Right lung (tissue), 5 donors: ENCODE measurements around the gene AHCYL2. TPM values are rescaled to one million over a fixed set of nuclear protein-coding genes. Genes with fewer than 3 reads are reported as not detected.
"Not testable (repeated sequence)": the region's sequence is repeated elsewhere in the genome, so short reads cannot be mapped to it uniquely, and the experiment has no call there.

Experiments used
- DNase-seq, 2 donors: peaks; one replicate each; pipeline ENCODE4 v3.0.0-alpha.2; 2013
- polyA plus RNA-seq, 5 donors: library from polyadenylated mRNA; unstranded; fragments of 120-200 nt; gene quantifications; one replicate each; pipeline versions ENCODE4 v1.2.1 to v1.2.3, GENCODE V29; 2013; ENCODE audit warnings: inconsistent platforms in 1 of 5, low replicate concordance in 1 of 5; ENCODE audit not compliant: insufficient read length in 5 of 5, insufficient read depth in 1 of 5

Gene AHCYL2
- polyA plus RNA-seq, 5 donors, result 15.9 to 20.8 (median 19.8) TPM

DNA sequence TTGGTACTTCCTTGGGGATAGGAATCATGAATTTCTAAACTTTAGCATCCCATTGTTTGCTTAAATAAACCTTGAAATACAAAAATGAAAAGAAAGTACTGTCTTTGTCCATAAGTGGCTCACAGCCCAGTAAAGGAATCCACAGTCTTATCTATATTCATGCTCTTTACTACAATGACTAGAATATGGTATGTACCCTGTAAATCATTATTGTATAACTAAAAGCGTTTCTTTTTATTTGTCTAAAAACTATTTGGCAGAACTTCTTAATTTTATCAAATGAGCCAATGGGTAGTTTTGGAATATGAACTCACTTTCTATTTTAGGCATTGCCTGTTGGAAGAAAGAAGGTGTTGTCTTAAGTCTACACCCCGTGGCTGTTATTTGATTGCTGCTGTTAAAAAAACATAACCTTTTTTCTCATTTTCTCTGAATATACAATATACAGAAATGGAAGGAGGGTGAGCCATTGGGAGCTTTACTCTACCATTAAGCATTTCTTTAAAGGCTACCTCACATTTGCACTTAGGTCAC is 197.0 kb downstream of the AHCYL2 start:
- no peak for DNase-seq

DNA sequence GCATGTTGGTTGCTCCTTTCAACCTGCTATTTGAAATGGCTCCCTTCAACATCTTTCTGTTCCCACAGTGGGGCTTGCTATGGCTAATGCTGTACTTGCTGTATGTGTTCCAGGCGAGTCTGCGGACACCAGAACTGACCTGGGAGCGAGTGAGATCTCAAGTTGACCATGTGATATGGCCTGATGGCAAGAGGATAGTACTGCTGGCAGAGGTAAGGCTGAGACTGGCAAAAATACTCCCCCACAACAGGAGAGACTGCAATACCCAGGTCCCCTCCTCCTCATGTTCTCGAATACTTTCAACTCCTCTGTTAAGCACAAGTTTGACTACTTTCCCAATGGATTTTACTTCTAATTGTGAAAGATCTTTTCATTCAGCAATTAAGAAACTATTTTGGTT is 197.9 kb downstream of the AHCYL2 start:
- DNase-seq, result no peak

DNA sequence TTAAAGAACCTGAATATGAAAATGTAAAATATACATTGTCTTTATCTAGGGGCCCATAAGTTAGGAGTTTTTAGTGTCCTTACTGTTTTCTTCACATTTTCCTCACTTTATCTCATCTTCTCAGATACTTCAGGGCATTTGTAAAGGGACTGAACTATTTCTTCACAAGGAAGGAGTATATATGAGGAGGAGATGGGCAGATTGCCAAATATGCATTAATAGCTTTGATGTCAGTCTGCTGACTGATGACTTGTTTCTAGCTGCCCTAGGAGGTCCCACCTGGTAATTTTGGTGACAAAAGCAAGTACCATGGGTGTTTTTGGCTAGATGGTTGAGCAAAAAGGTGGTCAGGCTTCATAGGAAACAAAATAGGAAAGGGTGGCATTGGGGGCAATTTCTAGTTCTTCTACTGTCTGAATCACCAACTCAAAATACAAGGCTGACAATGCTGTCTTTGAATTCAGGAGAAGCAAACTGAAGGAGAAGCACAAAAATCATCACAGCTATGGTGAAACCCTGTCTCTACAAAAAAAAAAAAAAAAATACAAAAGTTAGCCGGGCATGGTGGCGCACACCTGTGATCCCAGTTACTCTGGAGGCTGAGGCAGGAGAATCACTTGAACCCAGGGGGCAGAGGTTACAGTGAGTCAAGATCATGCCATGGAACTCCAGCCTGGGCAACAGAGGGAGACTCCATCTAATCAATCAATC is 199.0 kb downstream of the AHCYL2 start:
- no peak for DNase-seq

DNA sequence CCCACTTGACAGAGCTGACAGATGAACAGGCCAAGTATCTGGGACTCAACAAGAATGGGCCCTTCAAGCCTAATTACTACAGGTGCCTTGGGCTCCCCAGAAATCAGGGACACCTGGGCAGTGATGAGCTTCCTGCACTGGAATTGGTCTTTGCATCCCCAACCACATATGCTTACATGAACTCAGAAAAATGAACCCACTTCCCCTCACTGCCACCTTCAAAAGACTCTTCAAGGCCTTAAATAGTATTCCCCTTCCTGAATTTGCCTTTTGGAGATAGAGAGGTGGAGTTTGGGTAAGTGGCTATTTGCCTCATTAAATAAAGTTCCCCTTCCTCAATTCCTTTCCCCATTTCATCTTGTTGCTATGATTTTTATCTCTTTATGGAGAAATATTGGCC is 201.7 kb downstream of the AHCYL2 start:
- no peak for DNase-seq

DNA sequence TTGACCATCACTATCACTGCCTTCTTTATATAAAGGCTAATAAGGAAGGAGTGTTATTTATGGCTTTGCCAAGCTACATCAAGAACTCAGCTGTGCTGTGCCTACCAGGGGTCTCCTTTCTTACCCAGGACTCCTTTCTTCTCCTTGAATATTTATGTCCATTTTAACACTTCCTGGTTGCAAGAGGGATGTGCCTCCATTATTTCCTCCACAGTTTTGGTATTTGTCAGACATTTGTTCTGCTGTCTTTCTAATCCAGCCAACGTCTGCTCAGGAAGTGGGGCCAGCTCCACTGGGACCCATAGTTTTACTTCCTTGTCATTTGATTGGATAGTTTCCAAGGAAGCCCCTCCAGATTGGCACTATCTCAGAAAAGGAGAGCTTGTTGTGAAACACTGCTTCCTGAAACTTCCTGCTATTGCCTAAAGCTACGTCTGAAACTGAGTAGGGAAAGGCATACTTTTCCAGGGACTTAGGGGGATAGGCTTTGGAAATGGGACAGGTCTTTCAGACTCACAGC is 202.8 kb downstream of the AHCYL2 start:
- DNase-seq, result no peak

DNA sequence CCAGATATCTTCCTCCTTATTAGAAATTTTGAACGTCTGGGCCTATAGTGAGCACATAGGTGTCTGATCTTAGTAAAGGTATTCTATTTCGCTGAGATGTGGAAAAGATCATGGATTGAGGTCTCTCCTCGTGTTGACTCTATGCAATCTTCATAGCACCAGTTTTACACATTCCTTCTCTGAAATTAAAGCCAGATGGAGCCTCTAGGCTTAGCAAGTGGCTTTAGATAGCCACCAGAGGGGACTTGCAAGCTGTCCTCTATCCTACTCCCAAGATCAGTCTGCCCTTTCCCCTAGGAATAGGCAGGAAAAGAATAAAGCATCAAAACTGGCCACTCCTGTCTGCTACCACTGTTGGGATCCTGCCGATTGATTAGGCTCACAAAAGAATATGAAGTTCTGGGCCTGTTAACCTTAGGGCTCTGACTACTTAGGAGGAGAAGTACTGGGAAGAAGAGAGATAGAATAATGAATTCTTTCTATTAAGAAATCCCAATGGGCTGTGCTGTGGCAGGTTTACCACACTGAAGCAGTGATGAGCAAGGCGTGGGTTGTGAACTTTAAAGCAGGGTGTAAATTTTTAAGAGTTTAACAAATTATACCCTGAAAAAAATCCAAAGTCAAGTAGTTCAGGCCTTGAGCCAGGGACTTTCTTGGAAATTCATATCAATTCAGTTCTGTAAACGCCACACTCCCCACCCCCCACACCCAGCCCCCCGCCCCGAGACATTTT is 207.2 kb downstream of the AHCYL2 start:
- no peak for DNase-seq

DNA sequence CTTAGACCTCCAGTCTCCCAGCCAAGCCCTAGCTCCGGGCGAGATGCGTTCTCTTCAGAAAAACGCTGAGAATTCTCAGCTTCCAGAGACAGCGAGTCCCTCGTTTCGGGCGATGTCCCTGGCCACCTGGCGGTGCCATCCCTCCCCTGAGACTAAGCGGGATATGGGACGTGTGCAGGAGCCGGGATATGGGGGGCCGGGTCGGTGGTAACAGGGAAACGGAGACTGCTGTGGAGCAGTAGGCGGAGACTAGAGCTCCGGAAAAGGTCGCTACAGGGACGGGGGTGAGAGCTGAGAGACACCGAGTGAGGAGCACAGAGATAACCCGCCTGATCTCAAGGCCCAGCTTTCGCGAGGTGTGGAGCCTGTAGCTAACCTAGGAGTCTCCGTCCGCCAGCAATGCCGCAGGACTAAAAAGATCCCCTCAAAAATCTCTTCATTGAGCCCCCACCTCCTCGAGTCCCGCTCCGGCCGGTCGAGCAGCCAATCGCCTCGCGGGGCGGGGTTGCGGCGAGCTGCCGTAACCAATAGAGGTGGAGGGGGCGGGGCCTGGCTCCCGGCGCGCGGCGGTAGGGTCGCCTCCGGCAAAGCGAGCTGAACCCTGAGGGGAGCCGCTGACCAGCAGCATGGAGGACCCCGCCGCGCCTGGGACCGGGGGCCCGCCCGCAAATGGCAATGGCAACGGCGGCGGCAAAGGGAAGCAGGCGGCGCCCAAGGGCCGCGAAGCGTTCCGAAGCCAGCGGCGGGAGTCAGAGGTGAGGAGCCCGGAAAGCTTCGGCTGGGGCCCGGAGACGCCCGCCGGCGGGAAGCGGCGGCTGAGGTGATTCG is 209.2 kb downstream of the AHCYL2 start, which contains the start of gene STRIP2:
TSS of gene STRIP2 (plus strand) at position 586 of the 828 bp plus-strand sequence. CDS start at position 627, 41 bp downstream.
- DNase-seq, result peak; percentile 83 to 88

DNA sequence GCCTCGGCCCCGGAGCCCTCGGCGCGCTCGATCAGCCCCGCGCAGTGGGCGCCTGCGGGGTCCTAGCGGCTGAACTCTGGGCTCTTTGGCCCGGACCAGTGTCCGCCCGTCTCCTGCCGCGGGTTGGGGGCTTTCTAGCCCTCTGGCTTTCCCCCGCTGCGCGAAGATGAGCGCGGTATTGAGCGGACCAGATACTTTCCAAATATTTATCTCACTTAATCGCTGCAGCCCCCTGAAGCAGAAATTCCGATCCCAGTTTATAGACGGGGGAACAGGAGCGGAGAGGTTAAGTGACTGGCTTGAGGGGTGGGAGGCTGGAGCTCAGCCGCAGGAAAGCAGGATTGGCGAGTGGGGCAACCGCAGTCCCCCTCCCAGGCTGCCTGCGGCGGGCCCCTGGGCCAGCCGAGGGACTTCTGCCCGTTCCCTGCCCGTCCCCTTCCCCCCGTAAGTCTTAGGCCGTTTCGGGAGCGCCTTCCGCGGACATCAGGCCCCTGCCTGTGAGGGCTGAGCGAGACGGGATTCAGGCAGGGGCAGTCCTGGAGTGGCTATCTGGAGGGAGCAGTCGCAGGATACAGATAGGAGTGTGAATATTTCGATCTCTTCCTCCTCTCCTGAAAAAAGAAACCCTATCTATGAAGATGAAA is 210.0 kb downstream of the AHCYL2 start:
- DNase-seq, result peak in 1 of 2 donors; percentile 13

DNA sequence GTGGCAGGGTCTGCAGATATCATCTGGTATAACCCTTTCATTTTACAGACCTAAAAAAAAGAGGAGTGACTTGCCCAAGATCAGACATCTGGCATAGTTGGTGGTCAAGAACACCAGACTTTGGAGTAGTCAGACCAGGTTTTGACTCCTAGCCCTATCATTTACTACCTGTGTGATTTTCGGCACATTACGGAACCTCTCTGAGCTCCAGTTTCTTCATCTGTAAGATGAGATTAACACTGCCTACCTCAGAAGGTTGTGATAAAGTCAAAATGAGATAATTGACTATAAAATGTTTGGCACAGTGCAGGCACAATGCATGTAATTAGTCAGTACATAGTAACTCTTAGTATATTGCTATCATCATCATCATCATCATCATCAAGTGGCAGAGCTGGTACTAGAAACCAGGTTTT is 210.6 kb downstream of the AHCYL2 start:
- no peak for DNase-seq

DNA sequence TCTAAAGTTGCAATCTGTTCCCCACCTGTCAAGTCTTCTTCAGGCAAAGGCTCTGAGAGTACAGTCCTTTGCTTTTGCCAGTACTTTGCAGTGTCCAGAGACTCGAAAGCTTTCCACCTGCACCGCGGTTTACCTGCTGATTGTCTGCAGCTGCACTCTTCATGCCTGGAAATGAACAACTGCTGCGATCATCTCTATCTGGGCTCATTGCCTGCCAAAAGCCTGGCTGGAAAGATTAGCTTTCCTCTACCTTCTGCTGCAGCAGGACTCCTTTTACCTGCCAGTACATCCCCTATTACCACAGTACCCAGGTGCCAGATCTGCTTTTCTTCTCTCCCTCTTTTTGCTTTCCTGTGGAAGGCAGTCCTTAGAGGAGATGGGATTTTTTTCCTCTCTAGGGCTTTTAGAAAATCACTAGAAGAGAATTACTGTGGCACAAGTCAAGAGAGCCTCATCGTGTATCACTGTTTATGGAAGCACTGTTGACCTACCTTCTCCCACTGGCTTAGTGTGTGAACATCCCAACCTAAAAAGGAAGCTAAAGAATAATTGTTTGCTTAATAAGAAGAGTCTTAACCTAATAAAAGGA is 211.6 kb downstream of the AHCYL2 start:
- DNase-seq, result no peak

DNA sequence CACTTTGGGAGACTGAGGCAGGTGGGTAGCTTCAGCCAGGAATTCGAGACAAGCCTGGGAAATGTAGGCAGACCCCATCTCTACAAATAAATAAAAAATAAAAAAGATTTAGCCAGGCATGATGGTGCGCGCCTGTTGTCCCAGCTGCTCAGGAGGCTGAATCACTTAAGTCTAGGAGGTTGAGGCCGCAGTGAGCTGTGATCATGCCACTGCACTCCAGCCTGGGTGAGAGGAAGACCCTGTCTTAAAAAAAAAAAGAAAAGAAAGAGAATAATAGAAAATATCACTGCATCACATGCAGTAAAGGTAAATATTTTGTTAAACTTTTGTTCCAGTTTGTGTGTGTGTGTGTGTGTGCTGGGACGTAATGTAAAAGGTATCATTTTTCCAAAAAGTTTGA is 212.4 kb downstream of the AHCYL2 start:
- no peak for DNase-seq

DNA sequence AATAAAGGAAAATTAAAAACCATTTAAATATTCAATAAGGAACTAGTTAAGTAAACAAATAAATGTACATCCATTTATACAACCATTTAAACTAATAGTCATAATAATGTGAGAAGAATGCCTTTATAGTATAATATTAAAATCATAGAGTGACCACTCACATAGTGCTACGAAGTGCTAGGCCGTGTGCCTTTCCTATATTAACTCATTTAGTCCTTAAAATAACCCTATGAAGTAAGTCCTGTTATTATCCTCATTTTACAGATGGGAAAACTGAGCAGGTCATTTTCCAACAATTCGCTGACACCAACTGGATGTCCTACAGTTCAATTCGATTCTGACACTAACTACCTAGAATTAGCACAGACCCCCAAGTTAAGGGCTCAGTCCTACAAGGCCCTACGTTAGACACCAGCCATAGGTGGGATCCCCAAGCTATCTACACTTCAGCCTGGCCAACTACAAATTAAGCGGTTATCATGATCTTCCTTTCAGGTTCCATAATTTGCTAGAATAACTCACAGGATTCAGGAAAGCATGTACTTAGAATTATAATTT is 213.5 kb downstream of the AHCYL2 start:
- DNase-seq, result no peak

DNA sequence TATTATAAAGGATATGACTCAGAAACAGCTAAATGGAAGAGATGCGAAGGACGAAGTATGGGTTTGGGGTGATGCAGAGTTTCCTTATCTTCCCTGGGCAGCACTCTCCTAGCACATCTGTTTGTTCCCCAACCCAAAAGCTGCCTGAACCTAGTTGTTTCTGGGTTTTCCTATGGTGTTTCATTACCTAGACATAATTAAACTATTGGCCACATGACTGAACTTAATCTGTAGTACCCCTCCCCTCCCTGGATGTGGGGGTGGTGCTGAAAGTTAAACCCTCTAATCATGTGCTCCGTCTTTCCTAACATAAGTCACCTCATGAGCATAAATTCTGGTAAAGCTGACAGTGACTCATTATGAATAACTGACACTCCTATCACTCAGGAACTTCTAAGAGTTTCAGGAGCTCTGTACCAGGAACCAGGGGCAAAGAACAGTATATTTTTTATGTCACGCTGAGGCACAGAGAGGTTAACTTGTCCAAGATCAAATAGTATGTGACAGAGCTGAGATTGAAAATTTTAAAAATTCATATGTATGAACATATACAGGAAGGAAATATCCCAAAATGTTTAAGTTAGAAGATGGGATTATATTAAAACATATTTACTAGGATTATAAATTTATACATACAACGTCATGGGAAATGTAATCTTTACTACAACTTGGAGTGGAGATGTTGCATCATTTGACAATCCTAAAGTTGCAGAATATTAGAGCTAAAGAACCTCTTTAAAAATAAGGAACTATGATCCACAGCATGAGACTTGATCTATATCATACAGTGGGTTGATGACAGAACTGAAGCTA is 214.2 kb downstream of the AHCYL2 start:
- no peak for DNase-seq

DNA sequence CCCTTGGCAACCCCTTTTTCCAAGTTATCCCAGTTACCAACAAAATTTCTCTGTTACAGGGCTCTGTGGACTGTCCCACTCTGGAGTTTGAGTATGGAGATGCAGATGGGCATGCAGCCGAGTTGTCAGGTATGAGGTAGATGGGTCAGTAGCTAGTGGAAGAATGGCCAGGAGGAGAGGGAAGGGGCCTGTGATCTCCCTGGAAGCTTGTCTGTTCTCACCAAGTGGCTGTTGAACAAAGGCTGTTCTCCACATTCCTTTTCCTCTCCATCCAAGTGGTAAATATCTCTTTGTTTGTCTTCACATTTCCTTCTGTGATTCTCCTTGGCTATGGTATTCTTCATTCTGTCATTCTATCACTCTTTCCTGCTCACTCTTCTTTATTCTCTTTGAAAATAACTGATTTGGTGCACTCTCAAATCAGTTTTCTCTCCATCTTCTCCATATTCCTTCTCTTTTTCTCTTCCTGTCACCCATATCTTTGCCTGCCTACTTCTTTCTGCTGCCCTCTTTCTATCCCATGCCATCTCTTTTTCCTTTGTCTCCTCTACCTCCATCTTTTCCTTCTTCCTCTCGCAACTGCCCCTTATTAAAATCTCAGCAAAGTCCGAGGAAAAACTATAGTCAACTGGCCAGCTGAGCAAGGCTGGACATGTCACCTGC is 215.3 kb downstream of the AHCYL2 start:
- DNase-seq, result no peak

DNA sequence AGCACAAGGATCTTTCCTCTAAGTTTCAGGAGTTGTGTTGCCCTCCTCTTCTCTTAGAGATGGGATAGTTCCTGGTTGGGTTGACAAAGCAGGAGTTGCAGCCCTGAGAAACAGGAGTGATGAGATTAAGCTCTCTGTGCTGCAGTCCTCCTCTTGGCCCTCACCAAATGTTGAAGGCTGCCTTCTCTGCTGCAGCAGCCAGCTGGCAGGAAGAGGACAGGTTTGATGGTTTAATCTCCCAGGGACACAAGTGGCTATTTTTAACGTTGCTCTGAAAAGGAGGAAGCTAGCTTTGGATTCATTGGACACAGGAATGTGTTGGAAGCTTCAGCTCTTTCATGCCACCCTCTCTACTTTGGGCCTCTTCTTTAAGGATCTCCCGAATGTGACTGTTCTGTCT is 218.8 kb downstream of the AHCYL2 start:
- no peak for DNase-seq

DNA sequence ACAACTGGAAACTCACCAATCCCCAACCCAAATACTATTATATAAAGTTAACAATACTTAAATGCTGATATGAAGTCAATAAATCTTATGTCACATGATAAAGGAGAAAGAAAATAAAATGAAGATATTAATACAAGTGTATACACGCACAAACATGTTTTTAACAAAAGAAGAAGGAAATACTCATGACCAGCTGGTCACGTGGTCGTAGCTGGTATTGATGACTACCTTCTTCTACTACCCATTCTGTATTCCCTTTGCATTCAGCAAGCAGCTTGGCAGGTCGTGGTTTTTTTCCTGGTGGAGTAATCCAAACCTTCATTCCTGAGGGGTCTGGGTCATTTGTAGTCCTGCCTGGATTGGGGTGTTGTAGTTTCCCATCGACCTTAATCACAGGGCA is 219.9 kb downstream of the AHCYL2 start:
- not testable (repeated sequence) for DNase-seq

DNA sequence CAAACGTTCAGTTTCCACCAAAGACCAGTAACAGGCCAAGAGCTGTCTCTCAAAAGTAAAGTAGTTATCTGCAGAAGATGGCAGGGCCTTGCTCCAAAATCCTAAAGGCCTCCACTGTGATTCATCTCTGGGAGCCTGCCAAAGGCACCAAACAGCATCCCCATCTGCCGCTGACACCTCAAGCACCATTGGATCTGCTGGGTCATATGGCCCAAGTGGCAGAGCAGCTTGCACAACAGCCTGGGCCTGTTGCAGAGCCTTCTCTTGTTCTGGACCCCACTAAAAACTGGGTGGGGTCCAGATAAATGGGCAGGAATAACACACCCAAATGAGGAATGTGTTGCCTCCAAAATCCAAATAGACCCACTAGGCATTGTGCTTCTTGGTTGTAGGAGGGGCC is 222.1 kb downstream of the AHCYL2 start:
- DNase-seq, result not testable (repeated sequence)

DNA sequence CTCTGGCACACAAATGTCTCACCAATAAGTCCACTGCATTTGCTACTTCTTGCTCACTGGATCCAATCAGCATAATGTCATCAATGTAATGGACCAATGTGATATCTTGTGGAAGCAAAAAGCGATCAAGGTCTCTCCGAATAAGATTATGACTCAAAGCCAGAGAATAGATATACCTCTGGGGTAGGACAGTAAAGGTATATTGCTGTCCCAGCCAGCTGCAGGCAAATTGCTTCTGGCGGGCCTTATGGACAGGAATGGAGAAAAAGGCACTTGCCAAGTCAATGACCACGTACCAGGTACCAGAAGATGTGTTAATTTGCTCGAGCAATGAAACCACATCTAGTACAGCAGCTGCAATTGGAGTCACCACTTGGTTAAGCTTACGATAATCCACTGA is 222.6 kb downstream of the AHCYL2 start:
- not testable (repeated sequence) for DNase-seq

DNA sequence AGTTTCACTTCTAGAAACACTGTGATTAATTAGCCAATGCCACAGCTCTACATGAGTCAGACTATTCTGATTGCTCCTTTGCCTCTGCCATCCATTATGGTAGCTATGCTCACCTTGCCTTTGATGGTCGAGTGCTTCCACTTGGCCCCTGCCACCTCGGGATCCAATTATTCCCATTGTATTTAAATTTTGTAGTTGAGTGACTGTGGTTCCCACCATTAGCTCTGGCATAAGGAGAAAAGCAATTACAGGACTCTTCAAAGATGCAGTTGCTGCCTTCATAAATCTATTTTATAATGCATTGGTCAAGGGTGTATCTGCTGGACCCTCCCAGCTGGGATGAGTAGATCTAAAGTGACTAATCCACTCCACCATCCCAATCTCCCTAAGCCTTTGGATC is 223.8 kb downstream of the AHCYL2 start:
- DNase-seq, result not testable (repeated sequence)
